HepG2 (cell line): ENCODE results near the gene MRPL14. TPM values are rescaled to one million over a fixed set of nuclear protein-coding genes. Genes with fewer than 3 reads are reported as not detected.

Experiments
- AGO2 ChIP-seq: fragments of 200-400 bp; formaldehyde crosslinking; optimal IDR thresholded peaks from 2 replicates; pipeline ENCODE3; 2017; ENCODE audit warnings: mild to moderate bottlenecking, low read depth, low read length, moderate library complexity
- MYC ChIP-seq: sonication (generic); formaldehyde crosslinking; IDR thresholded peaks from 2 replicates; pipeline ENCODE4 v1.9.0; 2021; ENCODE audit warnings: missing genetic modification reagents, borderline replicate concordance
- polyA plus RNA-seq, 8 experiments: library from polyadenylated mRNA; depleted of rRNA in 3 of 8; stranded (reverse) in 7 of 8; unstranded in 1 of 8; fragments of >200 nt; fragmentation: Illumina TruSeq in 4 of 8; extraction: Trizol in 4 of 8; gene quantifications; 2 replicates each; pipeline versions ENCODE4 v1.2.1 to v1.2.3, GENCODE V29; 2011 to 2016; ENCODE audit warnings: low read depth in 4 of 8, missing spikeins in 1 of 8, mixed read lengths in 1 of 8; ENCODE audit not compliant: insufficient read depth in 1 of 8
- total RNA-seq, 5 experiments: library from RNA; depleted of rRNA; stranded (reverse); fragments of >200 nt; fragmentation: Illumina TruSeq; extraction: Trizol; gene quantifications; 2 replicates each; pipeline ENCODE4 v1.2.3, GENCODE V29; 2016; ENCODE audit warnings: low read depth in 1 of 5
- TF ChIP-seq, protein P1 (sequence below): sonication (generic); formaldehyde crosslinking; IDR thresholded peaks from 2 replicates; pipeline ENCODE4 v1.5.0; 2020; ENCODE audit warnings: mild to moderate bottlenecking, missing genetic modification reagents
- TF ChIP-seq, protein P2 (sequence below): sonication (generic); formaldehyde crosslinking; IDR thresholded peaks from 2 replicates; pipeline ENCODE4 v1.4.0; 2020; ENCODE audit warnings: missing genetic modification reagents, borderline replicate concordance
- TF ChIP-seq, protein P3 (sequence below): sonication (generic); formaldehyde crosslinking; IDR thresholded peaks from one replicate; pipeline ENCODE4 v1.5.1; 2020; ENCODE audit warnings: mild to moderate bottlenecking, missing genetic modification reagents; ENCODE audit errors: not compliant biosample characterization
- TF ChIP-seq, protein P4 (sequence below): IDR thresholded peaks from 2 replicates; pipeline ENCODE4 v1.4.0; 2020; ENCODE audit warnings: mild to moderate bottlenecking, missing genetic modification reagents

The MRPL14 gene
- total and polyA plus RNA-seq, 2 of the 13 experiments (the other 11 are each of a cell fraction or from before 2014, with no cell fraction given): 157 to 178 TPM

DNA sequence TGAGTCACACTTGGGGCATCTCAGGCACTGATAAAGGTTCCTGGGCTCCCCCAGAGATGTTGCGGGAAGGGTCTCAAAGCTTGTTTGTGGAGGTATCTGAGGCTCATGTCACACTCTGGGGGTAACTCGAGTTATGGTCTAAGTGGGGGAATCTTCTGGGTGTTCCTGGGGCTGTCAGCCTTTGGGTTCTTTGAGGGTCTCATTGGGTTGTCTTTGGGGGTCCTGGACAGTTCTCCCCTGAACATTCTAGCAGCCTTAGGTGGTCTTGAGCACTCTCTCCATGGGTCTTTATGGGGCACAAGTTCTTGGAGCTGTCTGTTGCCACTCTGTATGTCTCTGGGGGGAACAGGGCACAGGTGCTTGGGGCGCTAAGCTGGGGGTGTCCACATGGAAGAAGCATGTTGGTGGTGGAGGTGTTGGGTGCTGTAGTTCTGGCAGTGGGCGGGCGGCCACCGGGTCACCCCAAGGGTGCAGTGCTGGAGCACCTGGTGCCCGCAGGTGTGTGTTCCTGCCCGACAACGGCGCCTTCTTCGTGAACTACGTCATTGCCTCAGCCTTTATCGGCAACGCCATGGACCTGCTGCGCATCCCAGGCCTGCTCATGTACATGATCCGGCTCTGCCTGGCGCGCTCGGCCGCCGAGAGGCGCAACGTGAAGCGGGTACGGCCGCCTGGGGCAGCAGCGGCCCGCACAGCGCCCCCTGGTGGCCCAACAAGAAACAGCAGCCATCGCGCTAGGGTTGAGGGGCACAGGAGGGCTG, 24.3 kb upstream of the MRPL14 start (continued):
- TF ChIP-seq, protein P1, sequence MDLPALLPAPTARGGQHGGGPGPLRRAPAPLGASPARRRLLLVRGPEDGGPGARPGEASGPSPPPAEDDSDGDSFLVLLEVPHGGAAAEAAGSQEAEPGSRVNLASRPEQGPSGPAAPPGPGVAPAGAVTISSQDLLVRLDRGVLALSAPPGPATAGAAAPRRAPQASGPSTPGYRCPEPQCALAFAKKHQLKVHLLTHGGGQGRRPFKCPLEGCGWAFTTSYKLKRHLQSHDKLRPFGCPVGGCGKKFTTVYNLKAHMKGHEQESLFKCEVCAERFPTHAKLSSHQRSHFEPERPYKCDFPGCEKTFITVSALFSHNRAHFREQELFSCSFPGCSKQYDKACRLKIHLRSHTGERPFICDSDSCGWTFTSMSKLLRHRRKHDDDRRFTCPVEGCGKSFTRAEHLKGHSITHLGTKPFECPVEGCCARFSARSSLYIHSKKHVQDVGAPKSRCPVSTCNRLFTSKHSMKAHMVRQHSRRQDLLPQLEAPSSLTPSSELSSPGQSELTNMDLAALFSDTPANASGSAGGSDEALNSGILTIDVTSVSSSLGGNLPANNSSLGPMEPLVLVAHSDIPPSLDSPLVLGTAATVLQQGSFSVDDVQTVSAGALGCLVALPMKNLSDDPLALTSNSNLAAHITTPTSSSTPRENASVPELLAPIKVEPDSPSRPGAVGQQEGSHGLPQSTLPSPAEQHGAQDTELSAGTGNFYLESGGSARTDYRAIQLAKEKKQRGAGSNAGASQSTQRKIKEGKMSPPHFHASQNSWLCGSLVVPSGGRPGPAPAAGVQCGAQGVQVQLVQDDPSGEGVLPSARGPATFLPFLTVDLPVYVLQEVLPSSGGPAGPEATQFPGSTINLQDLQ (CRISPR knock-in tag): no peak
- TF ChIP-seq, protein P2, sequence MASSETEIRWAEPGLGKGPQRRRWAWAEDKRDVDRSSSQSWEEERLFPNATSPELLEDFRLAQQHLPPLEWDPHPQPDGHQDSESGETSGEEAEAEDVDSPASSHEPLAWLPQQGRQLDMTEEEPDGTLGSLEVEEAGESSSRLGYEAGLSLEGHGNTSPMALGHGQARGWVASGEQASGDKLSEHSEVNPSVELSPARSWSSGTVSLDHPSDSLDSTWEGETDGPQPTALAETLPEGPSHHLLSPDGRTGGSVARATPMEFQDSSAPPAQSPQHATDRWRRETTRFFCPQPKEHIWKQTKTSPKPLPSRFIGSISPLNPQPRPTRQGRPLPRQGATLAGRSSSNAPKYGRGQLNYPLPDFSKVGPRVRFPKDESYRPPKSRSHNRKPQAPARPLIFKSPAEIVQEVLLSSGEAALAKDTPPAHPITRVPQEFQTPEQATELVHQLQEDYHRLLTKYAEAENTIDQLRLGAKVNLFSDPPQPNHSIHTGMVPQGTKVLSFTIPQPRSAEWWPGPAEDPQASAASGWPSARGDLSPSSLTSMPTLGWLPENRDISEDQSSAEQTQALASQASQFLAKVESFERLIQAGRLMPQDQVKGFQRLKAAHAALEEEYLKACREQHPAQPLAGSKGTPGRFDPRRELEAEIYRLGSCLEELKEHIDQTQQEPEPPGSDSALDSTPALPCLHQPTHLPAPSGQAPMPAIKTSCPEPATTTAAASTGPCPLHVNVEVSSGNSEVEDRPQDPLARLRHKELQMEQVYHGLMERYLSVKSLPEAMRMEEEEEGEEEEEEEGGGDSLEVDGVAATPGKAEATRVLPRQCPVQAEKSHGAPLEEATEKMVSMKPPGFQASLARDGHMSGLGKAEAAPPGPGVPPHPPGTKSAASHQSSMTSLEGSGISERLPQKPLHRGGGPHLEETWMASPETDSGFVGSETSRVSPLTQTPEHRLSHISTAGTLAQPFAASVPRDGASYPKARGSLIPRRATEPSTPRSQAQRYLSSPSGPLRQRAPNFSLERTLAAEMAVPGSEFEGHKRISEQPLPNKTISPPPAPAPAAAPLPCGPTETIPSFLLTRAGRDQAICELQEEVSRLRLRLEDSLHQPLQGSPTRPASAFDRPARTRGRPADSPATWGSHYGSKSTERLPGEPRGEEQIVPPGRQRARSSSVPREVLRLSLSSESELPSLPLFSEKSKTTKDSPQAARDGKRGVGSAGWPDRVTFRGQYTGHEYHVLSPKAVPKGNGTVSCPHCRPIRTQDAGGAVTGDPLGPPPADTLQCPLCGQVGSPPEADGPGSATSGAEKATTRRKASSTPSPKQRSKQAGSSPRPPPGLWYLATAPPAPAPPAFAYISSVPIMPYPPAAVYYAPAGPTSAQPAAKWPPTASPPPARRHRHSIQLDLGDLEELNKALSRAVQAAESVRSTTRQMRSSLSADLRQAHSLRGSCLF: no peak
- TF ChIP-seq AGO2 (peak; percentile 27), MYC (CRISPR knock-in tag) (peak; percentile 53; the same call in 1 of the 2 replicates)
- TF ChIP-seq, protein P3, sequence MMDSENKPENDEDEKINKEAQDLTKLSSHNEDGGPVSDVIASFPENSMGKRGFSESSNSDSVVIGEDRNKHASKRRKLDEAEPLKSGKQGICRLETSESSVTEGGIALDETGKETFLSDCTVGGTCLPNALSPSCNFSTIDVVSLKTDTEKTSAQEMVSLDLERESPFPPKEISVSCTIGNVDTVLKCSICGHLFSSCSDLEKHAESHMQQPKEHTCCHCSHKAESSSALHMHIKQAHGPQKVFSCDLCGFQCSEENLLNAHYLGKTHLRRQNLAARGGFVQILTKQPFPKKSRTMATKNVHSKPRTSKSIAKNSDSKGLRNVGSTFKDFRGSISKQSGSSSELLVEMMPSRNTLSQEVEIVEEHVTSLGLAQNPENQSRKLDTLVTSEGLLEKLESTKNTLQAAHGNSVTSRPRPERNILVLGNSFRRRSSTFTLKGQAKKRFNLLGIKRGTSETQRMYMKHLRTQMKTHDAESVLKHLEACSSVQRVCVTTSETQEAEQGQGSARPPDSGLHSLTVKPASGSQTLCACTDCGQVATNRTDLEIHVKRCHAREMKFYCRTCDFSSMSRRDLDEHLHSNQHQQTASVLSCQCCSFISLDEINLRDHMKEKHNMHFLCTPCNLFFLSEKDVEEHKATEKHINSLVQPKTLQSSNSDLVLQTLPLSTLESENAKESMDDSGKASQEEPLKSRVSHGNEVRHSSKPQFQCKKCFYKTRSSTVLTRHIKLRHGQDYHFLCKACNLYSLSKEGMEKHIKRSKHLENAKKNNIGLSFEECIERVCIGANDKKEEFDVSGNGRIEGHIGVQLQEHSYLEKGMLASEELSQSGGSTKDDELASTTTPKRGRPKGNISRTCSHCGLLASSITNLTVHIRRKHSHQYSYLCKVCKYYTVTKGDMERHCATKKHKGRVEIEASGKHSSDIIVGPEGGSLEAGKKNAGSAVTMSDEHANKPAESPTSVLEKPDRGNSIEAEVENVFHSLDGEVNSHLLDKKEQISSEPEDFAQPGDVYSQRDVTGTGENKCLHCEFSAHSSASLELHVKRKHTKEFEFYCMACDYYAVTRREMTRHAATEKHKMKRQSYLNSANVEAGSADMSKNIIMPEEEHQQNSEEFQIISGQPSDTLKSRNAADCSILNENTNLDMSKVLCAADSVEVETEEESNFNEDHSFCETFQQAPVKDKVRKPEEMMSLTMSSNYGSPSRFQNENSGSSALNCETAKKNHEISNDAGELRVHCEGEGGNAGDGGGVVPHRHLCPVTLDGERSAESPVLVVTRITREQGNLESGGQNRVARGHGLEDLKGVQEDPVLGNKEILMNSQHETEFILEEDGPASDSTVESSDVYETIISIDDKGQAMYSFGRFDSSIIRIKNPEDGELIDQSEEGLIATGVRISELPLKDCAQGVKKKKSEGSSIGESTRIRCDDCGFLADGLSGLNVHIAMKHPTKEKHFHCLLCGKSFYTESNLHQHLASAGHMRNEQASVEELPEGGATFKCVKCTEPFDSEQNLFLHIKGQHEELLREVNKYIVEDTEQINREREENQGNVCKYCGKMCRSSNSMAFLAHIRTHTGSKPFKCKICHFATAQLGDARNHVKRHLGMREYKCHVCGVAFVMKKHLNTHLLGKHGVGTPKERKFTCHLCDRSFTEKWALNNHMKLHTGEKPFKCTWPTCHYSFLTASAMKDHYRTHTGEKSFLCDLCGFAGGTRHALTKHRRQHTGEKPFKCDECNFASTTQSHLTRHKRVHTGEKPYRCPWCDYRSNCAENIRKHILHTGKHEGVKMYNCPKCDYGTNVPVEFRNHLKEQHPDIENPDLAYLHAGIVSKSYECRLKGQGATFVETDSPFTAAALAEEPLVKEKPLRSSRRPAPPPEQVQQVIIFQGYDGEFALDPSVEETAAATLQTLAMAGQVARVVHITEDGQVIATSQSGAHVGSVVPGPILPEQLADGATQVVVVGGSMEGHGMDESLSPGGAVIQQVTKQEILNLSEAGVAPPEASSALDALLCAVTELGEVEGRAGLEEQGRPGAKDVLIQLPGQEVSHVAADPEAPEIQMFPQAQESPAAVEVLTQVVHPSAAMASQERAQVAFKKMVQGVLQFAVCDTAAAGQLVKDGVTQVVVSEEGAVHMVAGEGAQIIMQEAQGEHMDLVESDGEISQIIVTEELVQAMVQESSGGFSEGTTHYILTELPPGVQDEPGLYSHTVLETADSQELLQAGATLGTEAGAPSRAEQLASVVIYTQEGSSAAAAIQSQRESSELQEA (CRISPR knock-in tag): peak; percentile 66
- TF ChIP-seq, protein P4, sequence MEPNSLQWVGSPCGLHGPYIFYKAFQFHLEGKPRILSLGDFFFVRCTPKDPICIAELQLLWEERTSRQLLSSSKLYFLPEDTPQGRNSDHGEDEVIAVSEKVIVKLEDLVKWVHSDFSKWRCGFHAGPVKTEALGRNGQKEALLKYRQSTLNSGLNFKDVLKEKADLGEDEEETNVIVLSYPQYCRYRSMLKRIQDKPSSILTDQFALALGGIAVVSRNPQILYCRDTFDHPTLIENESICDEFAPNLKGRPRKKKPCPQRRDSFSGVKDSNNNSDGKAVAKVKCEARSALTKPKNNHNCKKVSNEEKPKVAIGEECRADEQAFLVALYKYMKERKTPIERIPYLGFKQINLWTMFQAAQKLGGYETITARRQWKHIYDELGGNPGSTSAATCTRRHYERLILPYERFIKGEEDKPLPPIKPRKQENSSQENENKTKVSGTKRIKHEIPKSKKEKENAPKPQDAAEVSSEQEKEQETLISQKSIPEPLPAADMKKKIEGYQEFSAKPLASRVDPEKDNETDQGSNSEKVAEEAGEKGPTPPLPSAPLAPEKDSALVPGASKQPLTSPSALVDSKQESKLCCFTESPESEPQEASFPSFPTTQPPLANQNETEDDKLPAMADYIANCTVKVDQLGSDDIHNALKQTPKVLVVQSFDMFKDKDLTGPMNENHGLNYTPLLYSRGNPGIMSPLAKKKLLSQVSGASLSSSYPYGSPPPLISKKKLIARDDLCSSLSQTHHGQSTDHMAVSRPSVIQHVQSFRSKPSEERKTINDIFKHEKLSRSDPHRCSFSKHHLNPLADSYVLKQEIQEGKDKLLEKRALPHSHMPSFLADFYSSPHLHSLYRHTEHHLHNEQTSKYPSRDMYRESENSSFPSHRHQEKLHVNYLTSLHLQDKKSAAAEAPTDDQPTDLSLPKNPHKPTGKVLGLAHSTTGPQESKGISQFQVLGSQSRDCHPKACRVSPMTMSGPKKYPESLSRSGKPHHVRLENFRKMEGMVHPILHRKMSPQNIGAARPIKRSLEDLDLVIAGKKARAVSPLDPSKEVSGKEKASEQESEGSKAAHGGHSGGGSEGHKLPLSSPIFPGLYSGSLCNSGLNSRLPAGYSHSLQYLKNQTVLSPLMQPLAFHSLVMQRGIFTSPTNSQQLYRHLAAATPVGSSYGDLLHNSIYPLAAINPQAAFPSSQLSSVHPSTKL (CRISPR knock-in tag): peak; percentile 50; the same call in 1 of the 2 replicates
